ENCODE measurements around the gene IPO11.

GRCh38 chr5:62643556-62644451 is 231.2 kb downstream of the IPO11 start:
- TF ChIP-seq CTCF (IDR thresholded peaks at IDR 0.05) = no peak
- no peak for TF ChIP-seq POLR2AphosphoS5 (IDR thresholded peaks at IDR 0.05)
